ENCODE measurements around the gene TBCCD1. TPM values are rescaled to one million over a fixed set of nuclear protein-coding genes. Genes with fewer than 3 reads are reported as not detected.
"Not testable (repeated sequence)": the region's sequence is repeated elsewhere in the genome, so short reads cannot be mapped to it uniquely, and the experiment has no call there.

The TBCCD1 gene
- total RNA-seq, 1 experiment from 2014 or later, result 11.1 TPM

DNA sequence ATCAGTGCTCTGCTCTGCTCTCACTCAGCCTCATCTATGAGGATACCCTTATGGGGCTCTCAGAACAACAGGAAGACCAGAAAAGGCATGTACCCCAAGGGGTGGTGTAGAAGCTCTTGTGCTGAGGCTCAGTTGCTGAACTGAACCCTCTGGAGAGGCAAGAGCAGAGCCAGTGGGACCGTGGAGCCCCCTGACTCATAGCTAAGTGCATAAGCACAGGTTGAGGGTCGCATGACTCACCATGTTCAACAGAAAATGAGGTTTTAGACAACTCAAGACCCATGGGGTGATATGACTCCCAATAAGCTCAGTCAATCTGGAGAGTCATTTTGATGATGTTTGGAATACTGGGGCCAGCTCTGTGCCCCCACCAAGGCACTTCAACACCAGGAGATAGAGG is 60.3 kb downstream of the TBCCD1 start:
- BruUV-seq (replicated peaks), result no TSS peak
- intact Hi-C loops (cut with micrococcal nuclease), result no loop called here
- Mint-ChIP-seq H3K9me3 (ENCODE audit: unreplicated experiment) (no peaks in the 10 kb centered on the region), H3K27me3 (ENCODE audit: insufficient read depth, unreplicated experiment) (peaks cover 56% of the 10 kb centered on the region), H3K4me1 (ENCODE audit: insufficient read depth, unreplicated experiment) (peaks cover 10% of the 10 kb centered on the region), H3K4me3 (ENCODE audit: unreplicated experiment) (no peak overlapping the region), H3K27ac (ENCODE audit: low read depth, unreplicated experiment) (no peak overlapping the region), H3K36me3 (ENCODE audit: insufficient read depth, unreplicated experiment) (no peaks in the 10 kb centered on the region)
- TF ChIP-seq, protein P1, sequence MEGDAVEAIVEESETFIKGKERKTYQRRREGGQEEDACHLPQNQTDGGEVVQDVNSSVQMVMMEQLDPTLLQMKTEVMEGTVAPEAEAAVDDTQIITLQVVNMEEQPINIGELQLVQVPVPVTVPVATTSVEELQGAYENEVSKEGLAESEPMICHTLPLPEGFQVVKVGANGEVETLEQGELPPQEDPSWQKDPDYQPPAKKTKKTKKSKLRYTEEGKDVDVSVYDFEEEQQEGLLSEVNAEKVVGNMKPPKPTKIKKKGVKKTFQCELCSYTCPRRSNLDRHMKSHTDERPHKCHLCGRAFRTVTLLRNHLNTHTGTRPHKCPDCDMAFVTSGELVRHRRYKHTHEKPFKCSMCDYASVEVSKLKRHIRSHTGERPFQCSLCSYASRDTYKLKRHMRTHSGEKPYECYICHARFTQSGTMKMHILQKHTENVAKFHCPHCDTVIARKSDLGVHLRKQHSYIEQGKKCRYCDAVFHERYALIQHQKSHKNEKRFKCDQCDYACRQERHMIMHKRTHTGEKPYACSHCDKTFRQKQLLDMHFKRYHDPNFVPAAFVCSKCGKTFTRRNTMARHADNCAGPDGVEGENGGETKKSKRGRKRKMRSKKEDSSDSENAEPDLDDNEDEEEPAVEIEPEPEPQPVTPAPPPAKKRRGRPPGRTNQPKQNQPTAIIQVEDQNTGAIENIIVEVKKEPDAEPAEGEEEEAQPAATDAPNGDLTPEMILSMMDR (IDR thresholded peaks at IDR 0.05; ENCODE audit: unreplicated experiment), result no peak
- ChIA-PET CTCF (interaction anchor here (0.6 to 1.7 kb wide), 5 partner anchors 34 to 278 kb away, joined by 3 to 8 read pairs (median 3); no protein-coding TSS in a partner anchor), POLR2A (no interaction called here)
- no peak for DNase-seq (ENCODE audit: unreplicated experiment)

DNA sequence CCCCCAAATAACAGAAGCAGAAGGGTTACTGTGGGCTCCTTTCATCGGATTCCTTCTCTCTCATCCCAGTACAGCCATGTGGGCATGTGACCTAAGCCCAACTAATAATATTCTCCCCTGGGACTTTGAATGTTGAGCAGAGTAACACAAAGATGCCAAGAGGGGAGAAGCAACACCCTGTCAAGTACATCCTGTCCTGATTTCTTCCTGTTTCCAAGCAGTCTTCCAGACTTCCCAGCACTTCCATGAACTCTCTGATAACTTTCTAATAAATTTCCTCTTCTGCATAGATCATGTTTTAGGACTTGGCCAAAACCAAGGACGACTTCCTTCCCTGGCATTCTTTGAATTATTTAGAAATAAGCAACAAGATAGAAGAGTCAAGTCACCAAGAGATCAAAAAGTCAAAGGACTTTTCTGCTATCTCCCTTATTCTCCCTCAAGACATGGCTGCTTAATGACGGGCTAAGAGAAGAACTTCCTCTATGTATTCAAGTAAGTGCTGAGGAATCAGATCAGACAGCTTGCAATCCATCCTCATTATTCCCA is 60.9 kb downstream of the TBCCD1 start:
- Mint-ChIP-seq H3K27me3 (ENCODE audit: insufficient read depth, unreplicated experiment) (peaks cover 51% of the 10 kb centered on the region), H3K4me3 (ENCODE audit: unreplicated experiment) (no peak overlapping the region), H3K27ac (ENCODE audit: low read depth, unreplicated experiment) (no peak overlapping the region), H3K9me3 (ENCODE audit: unreplicated experiment) (no peaks in the 10 kb centered on the region), H3K36me3 (ENCODE audit: insufficient read depth, unreplicated experiment) (no peaks in the 10 kb centered on the region), H3K4me1 (ENCODE audit: insufficient read depth, unreplicated experiment) (peaks cover 10% of the 10 kb centered on the region)
- CTCF ChIA-PET, result interaction anchor here (1.7 kb wide), 1 partner anchor 34 kb away, joined by 8 read pairs; no protein-coding TSS in a partner anchor
- BruUV-seq (replicated peaks), result no TSS peak
- TF ChIP-seq, protein P1 (IDR thresholded peaks at IDR 0.05; ENCODE audit: unreplicated experiment), result no peak
- DNase-seq (ENCODE audit: unreplicated experiment), result no peak
- POLR2A ChIA-PET, result no interaction called here
- intact Hi-C loops (cut with micrococcal nuclease), result no loop called here

DNA sequence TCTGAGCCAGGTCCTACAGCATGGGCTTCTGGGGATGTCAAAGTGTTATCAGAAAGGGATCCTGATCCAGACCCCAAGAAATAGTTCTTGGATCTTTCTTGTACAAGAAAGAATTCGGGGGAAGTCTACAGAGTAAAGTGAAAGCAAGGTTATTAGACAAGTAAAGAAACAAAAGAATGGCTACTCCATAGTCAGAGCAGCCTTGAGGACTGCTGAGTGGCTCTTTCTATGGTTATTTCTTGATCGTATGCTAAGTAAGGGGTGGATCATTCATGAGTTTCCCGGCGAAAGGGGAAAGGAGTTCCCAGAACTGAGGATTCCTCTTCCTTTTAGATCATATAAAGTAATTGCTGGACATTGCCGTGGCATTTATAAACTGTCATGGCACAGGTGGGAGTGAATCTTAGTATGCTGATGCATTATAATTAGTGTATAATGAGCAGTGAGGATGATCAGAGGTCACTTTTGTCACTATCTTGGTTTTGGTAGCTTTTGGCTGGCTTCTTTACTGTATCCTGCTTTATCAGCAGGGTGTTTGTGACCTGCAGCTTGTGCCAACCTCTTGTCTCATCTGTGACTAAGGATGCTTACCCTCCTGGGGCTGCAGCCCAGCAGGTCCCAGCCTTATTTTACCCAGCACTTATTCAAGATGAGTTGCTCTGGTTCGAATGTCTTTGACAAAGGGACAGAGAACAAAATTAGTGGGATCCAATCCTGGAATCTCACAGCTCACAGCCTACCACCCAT is 64.0 kb downstream of the TBCCD1 start:
- peaks cover 61% of the 10 kb centered on the region for H3K27me3 Mint-ChIP-seq (ENCODE audit: insufficient read depth, unreplicated experiment)
- no TSS peak for BruUV-seq (replicated peaks)
- POLR2A ChIA-PET, result interaction anchor here (1.2 kb wide), 1 partner anchor 10 kb away, joined by 3 read pairs; no protein-coding TSS in a partner anchor
- no peaks in the 10 kb centered on the region for H3K4me1 Mint-ChIP-seq (ENCODE audit: insufficient read depth, unreplicated experiment)
- no peak overlapping the region for H3K4me3 Mint-ChIP-seq (ENCODE audit: unreplicated experiment)
- TF ChIP-seq, protein P1 (IDR thresholded peaks at IDR 0.05; ENCODE audit: unreplicated experiment), result no peak
- DNase-seq (ENCODE audit: unreplicated experiment), result no peak
- CTCF ChIA-PET, result interaction anchor here (0.6 to 0.7 kb wide), 2 partner anchors 13 to 803 kb away, joined by 3 read pairs; no protein-coding TSS in a partner anchor
- intact Hi-C loops (cut with micrococcal nuclease), result no loop called here
- H3K27ac Mint-ChIP-seq (ENCODE audit: low read depth, unreplicated experiment), result no peak overlapping the region
- peaks cover 8% of the 10 kb centered on the region for H3K9me3 Mint-ChIP-seq (ENCODE audit: unreplicated experiment)
- H3K36me3 Mint-ChIP-seq (ENCODE audit: insufficient read depth, unreplicated experiment), result no peaks in the 10 kb centered on the region

DNA sequence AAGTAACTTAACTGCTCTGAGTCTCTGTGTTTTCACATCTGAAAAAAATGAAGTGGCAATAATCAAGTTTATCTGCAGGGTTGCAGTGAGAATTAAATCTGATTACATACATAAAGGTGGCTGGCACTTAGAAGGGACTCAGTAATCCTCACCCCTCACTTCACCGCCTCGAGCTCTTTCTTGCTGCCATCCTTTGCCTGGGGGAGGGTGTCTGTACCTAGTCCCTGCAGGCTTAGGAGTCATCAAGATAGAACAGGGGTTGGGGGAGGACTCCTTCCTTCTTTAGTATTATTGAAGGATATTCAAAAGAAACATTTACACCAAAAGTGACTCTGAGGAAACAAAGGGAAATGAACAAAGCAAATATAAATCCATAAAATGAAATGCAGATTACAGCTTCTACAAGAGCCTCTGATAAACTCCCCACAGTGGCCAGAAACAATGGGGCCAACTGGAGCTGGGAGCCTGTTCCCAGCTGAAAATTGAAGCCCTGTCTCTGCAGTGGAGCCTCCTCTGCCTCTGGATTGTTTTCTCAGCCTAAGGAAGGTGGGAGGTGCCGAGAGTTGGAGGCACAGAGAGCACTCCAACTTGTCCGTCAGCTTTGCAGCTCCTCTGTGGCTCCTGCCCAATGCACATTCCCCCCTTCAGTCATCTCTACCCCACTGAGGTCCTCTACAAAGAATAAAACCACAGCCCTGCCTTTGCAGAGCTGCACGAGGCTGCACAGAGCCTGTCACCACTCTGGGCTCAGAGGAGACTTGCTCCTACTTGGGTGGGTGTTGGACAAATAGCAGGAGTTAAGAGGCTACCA is 64.8 kb downstream of the TBCCD1 start:
- intact Hi-C loops (cut with micrococcal nuclease), result no loop called here
- Mint-ChIP-seq H3K27me3 (ENCODE audit: insufficient read depth, unreplicated experiment) (peaks cover 61% of the 10 kb centered on the region), H3K9me3 (ENCODE audit: unreplicated experiment) (peaks cover 8% of the 10 kb centered on the region), H3K4me1 (ENCODE audit: insufficient read depth, unreplicated experiment) (no peaks in the 10 kb centered on the region), H3K36me3 (ENCODE audit: insufficient read depth, unreplicated experiment) (no peaks in the 10 kb centered on the region), H3K4me3 (ENCODE audit: unreplicated experiment) (no peak overlapping the region), H3K27ac (ENCODE audit: low read depth, unreplicated experiment) (no peak overlapping the region)
- DNase-seq (ENCODE audit: unreplicated experiment), result no peak
- CTCF ChIA-PET, result interaction anchor here (0.5 to 0.7 kb wide), 4 partner anchors 224 to 803 kb away, joined by 3 to 7 read pairs (median 3); no protein-coding TSS in a partner anchor
- TF ChIP-seq, protein P1 (IDR thresholded peaks at IDR 0.05; ENCODE audit: unreplicated experiment), result no peak
- BruUV-seq (replicated peaks), result no TSS peak
- POLR2A ChIA-PET, result interaction anchor here (1.2 kb wide), 1 partner anchor 9 kb away, joined by 3 read pairs; no protein-coding TSS in a partner anchor

DNA sequence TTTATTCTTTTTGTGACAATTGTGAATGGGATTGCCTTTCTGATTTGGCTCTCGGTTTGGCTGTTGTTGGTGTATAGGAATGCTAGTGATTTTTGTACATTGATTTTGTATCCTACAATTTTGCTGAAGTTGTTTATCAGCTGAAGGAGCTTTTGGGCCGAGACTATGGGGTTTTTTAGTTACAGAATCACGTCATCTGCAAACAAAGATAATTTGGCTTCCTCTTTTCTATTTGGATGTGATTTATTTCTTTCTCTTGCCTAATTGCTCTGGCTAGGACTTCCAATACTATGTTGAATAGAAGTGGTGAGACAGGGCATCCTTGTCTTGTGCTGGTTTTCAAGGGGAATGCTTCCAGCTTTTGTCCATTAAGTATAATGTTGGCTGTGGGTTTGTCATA is 67.2 kb downstream of the TBCCD1 start:
- H3K27ac Mint-ChIP-seq (ENCODE audit: low read depth, unreplicated experiment); H3K36me3 Mint-ChIP-seq (ENCODE audit: insufficient read depth, unreplicated experiment); BruUV-seq (replicated peaks); H3K4me3 Mint-ChIP-seq (ENCODE audit: unreplicated experiment); CTCF ChIA-PET; H3K9me3 Mint-ChIP-seq (ENCODE audit: unreplicated experiment); intact Hi-C loops (cut with micrococcal nuclease); H3K4me1 Mint-ChIP-seq (ENCODE audit: insufficient read depth, unreplicated experiment); DNase-seq (ENCODE audit: unreplicated experiment); POLR2A ChIA-PET: not testable (repeated sequence)
- peaks cover 40% of the 10 kb centered on the region for H3K27me3 Mint-ChIP-seq (ENCODE audit: insufficient read depth, unreplicated experiment)

Measured in MCF 10A (cell line).